Brain microvascular endothelial cell (primary cell): ENCODE results near the gene CCDC61.

ENCODE experiments used
- DNase-seq: peaks from one replicate; pipeline ENCODE4 v3.0.0-alpha.2; 2020
- H3K27ac ChIP-seq: fragments of 250-450 bp; sonication (Bioruptor Pico); 2 replicates; pipeline ENCODE4 v1.5.1; 2020; ENCODE audit warnings: mild to moderate bottlenecking, moderate library complexity
- H3K27me3 ChIP-seq: fragments of 250-450 bp; sonication (Bioruptor Pico); replicated peaks from 2 replicates; pipeline ENCODE4 v1.5.1; 2020; ENCODE audit warnings: mild to moderate bottlenecking
- H3K36me3 ChIP-seq: fragments of 250-450 bp; sonication (Bioruptor Pico); replicated peaks from 2 replicates; pipeline ENCODE4 v1.5.1; 2020; ENCODE audit warnings: mild to moderate bottlenecking
- H3K4me3 ChIP-seq: 2 replicates; pipeline ENCODE4 v1.5.1; 2011; ENCODE audit warnings: low read depth, mild to moderate bottlenecking, control low read depth, low read length, moderate library complexity
- in situ Hi-C: cut with HindIII; loops from 2 replicates; pipeline ENCODE4 v1.10.0; 2017; ENCODE audit warnings: low sequenced_read_pairs, low pct_ligation_motif_present
- TF ChIP-seq, protein P1 (sequence below): IDR thresholded peaks from 2 replicates; pipeline ENCODE4 v1.5.1; 2011; ENCODE audit warnings: low read depth, mild to moderate bottlenecking, moderate library complexity, low read length, control low read depth, inconsistent platforms; ENCODE audit errors: missing control alignments

The CCDC61 gene

DNA sequence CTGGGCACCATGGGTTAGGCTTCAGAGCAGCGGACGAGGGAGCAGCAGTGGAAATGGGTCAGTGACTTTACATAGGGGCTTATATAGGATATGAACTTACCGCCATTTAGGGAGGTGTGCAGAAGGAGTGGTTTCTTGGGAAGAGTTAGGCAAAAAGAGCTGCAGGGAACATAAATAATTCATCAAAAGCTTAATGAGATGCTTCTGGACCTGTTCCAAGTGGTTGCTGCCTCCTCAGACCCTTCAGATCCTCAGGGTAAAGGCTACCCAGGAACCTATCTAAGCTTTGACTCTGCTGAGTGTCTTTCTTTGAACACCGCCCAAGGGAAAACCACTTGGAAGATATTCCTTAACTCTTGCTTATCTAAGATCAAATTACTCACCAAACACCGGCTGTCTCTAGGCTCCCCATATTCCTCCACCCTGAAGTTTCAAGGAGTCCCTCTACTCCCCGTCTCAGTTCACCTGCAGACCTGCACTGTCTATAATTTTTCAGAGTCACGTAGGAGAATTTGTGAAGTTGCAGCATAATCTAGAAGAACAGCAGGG lies 45.8 kb downstream of the CCDC61 start, which contains the start of gene IGFL4:
TSS of gene IGFL4 (minus strand) at position 51 of the 549 bp plus-strand sequence. CDS start at position 11, 40 bp downstream.
- peaks cover 25% of the 10 kb centered on the region for H3K27me3 ChIP-seq
- H3K36me3 ChIP-seq = no peaks in the 10 kb centered on the region
- TF ChIP-seq, protein P1, sequence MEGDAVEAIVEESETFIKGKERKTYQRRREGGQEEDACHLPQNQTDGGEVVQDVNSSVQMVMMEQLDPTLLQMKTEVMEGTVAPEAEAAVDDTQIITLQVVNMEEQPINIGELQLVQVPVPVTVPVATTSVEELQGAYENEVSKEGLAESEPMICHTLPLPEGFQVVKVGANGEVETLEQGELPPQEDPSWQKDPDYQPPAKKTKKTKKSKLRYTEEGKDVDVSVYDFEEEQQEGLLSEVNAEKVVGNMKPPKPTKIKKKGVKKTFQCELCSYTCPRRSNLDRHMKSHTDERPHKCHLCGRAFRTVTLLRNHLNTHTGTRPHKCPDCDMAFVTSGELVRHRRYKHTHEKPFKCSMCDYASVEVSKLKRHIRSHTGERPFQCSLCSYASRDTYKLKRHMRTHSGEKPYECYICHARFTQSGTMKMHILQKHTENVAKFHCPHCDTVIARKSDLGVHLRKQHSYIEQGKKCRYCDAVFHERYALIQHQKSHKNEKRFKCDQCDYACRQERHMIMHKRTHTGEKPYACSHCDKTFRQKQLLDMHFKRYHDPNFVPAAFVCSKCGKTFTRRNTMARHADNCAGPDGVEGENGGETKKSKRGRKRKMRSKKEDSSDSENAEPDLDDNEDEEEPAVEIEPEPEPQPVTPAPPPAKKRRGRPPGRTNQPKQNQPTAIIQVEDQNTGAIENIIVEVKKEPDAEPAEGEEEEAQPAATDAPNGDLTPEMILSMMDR = no peak
- in situ Hi-C loops = no loop called here
- no peak within 1 kb of the TSS for H3K27ac ChIP-seq
- H3K4me3 ChIP-seq = no peak within 1 kb of the TSS
- no peak for DNase-seq

DNA sequence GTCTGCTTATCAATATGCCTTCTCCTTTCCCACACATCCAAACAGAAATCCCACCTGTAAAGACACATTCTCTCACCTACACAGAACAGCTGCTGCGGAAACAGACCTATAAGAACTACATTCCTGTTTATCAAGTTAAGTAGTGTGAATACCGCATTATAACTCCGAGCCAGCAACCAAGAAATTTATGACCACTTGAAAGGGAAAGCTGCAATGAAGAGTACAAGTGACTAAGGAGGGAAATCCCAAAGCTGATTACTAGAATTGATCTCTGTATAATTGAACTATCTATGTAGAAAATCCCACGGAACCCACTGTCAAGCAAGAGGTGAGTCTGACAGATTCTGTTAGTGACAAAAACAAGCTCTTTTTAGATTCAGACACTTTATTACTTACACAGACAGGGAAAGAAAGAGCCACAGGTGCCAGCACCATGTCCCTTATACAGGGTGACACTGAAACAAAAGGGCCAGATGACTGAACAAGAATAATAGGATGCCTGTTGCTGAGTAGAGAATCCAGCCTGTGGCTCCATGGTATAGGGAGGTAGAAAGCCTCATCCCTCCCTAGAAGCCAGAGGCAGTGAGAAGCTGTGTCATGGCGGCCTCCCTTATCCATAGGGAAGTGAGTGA lies 47.1 kb downstream of the CCDC61 start:
- no peak for DNase-seq
- in situ Hi-C loops = no loop called here
- Histone ChIP-seq H3K36me3 (no peaks in the 10 kb centered on the region), H3K27ac (no peak overlapping the region), H3K27me3 (peaks cover 22% of the 10 kb centered on the region), H3K4me3 (no peak overlapping the region)
- TF ChIP-seq, protein P1 = no peak

DNA sequence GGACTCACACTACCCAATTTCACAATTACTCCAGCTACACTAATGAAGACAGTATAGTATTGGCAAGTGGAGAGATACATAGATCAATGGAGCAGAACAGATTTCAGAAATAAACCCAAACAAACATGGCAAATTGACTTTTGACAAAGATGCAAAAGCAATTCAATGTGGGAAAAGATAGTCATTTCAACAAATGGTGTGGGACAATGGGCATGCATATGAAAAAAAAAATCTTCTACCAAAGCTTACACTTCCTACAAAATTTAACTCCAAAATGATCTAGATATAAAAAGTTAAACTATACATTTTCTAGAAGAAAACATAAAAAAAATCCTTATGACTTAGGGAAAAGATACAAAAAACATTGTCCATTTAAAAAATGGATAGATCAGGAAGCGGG lies 48.3 kb downstream of the CCDC61 start:
- peaks cover 25% of the 10 kb centered on the region for H3K27me3 ChIP-seq
- no peak overlapping the region for H3K27ac ChIP-seq
- no peak overlapping the region for H3K4me3 ChIP-seq
- DNase-seq = no peak
- no peaks in the 10 kb centered on the region for H3K36me3 ChIP-seq
- TF ChIP-seq, protein P1 = no peak
- in situ Hi-C loops = no loop called here

DNA sequence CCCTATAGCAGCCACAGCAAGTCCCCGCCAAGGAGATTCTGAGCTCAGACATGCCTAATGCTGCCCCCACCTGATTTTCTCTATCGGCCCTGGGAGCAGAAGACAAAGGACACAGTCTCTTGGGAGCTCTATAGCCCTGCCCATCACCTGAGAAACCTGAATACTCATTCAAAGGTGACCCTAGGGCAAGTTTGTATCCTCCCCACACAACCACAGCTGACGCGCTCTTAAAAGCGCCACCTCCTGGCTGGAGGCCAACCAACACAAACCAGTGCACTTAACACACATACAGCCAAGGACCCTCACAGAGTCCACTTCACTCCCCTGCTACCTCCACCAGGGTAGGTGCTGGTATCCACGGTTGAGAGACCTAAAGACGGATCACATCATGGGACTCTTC lies 54.3 kb downstream of the CCDC61 start:
- TF ChIP-seq, protein P1 = peak; percentile 9
- in situ Hi-C loops = no loop called here
- Histone ChIP-seq H3K4me3 (no peak overlapping the region), H3K27me3 (peaks cover 34% of the 10 kb centered on the region), H3K27ac (no peak overlapping the region), H3K36me3 (no peaks in the 10 kb centered on the region)
- no peak for DNase-seq

DNA sequence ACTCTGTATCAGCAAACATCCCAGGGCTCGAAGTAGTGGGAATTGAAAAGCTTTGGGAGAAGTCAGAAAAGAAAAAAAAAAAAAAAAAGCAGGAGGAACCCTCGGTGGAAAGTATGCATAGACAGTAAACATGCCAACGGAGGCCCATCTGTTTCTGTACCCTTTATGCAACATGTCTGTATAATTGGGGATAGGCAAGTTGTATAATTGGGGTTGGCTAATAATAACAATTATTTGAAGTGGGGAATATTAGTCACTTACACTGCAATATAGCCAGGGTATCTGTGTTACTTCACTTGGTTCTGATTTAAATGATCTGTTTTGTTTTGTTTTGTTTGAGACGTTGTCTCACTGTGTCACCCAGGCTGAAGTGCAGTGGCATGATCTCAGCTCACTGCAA lies 57.6 kb downstream of the CCDC61 start:
- TF ChIP-seq, protein P1 = no peak

More for the DNA sequence above, 57.6 kb downstream of the CCDC61 start:
- DNase-seq = no peak
- no peak overlapping the region for H3K27ac ChIP-seq
- no peak overlapping the region for H3K4me3 ChIP-seq
- H3K27me3 ChIP-seq = peaks cover 34% of the 10 kb centered on the region
- in situ Hi-C loops = no loop called here
- H3K36me3 ChIP-seq = no peaks in the 10 kb centered on the region
